HCT116 (cell line): ENCODE results near the gene UBE2S.

Experiments used
- CEBPB ChIP-seq: IDR thresholded peaks from 2 replicates; pipeline ENCODE4 v1.6.1; 2012; ENCODE audit warnings: low read depth
- EZH2 ChIP-seq: fragments of 200-600 bp; sonication (generic); IDR thresholded peaks from 2 replicates; pipeline ENCODE4 v1.6.1; 2017; ENCODE audit warnings: antibody characterized with exemption, mixed run types
- RAD21 ChIP-seq: IDR thresholded peaks from 2 replicates; pipeline ENCODE4 v1.6.1; 2012; ENCODE audit warnings: low read depth, mild to moderate bottlenecking
- TF ChIP-seq, protein P1 (sequence below), 3 experiments: fragments of 200-600 bp in 1 of 3; sonication (generic) in 1 of 3; IDR thresholded peaks in 2 of 3; conservative IDR thresholded peaks in 1 of 3; 2 replicates each; pipeline ENCODE4 v1.5.1; 2012 to 2017; ENCODE audit warnings: low read depth in 2 of 3, low read length in 2 of 3, antibody characterized with exemption in 1 of 3, borderline replicate concordance in 1 of 3, control low read depth in 1 of 3, mild to moderate bottlenecking in 1 of 3, mixed read lengths in 1 of 3, mixed run types in 1 of 3, moderate library complexity in 1 of 3; ENCODE audit not compliant: insufficient read depth in 1 of 3

DNA sequence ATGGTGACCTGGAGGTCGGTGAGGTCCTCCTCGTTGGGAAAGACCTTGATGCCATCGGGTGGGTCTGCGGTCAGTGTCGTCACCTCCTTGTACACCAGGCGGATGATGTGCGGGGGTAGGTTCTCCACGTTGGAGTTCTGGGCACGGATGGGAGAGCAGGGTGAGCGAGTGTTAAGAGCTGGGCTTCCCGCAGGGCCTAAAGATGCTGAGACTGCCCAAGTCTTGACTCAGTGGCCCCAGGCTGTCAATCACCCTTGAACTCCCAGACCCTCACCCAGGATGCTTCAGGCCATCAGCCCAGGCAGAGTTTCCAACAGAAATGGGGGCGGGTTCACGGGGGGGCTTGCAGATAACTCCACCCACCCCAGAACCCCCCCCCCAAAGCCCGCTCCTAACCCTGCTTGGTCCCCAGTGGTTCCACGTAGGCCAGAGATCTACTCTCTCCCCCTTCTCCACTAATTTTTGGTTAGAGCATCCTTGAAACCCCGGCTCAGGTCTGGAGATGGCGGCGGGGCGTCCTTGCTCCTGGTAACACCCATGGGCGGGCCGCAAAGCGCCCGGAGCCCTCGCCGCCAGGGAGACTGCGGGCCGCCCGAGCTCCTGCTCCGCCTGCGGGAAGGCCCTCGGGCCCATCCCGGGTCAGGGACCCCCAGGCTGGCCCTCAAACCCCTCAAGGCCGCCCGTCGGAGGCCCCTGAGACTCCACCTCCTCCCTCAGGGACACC lies 600 bp downstream of the UBE2S start:
- no peak for TF ChIP-seq RAD21
- TF ChIP-seq CEBPB = no peak
- TF ChIP-seq EZH2 = no peak
- TF ChIP-seq, protein P1, sequence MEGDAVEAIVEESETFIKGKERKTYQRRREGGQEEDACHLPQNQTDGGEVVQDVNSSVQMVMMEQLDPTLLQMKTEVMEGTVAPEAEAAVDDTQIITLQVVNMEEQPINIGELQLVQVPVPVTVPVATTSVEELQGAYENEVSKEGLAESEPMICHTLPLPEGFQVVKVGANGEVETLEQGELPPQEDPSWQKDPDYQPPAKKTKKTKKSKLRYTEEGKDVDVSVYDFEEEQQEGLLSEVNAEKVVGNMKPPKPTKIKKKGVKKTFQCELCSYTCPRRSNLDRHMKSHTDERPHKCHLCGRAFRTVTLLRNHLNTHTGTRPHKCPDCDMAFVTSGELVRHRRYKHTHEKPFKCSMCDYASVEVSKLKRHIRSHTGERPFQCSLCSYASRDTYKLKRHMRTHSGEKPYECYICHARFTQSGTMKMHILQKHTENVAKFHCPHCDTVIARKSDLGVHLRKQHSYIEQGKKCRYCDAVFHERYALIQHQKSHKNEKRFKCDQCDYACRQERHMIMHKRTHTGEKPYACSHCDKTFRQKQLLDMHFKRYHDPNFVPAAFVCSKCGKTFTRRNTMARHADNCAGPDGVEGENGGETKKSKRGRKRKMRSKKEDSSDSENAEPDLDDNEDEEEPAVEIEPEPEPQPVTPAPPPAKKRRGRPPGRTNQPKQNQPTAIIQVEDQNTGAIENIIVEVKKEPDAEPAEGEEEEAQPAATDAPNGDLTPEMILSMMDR (IDR thresholded peaks at IDR 0.05 in 2 of 3, conservative IDR thresholded peaks at IDR 0.05 in 1 of 3; ENCODE audit: borderline replicate concordance in 1 of 3, insufficient read depth in 1 of 3, low read depth in 2 of 3, low read length in 2 of 3) = no peak
